HG02840 (cell line): Measurements from ENCODE around the gene SLIRP.
"Not testable (repeated sequence)": the region's sequence is repeated elsewhere in the genome, so short reads cannot be mapped to it uniquely, and the experiment has no call there.

Experiments
- ATAC-seq: cut with Tn5 transposase; IDR thresholded peaks from one replicate; pipeline ENCODE4 v1.9.1; 2021; ENCODE audit warnings: mild to moderate bottlenecking, moderate library complexity, moderate number of reproducible peaks; ENCODE audit not compliant: unreplicated experiment, low FRiP score

Gene SLIRP

GRCh38 chr14:77738559-77739250, 30.8 kb downstream of the SLIRP start:
- no peak for ATAC-seq

GRCh38 chr14:77741438-77741837, 33.5 kb downstream of the SLIRP start:
- ATAC-seq = no peak

- no peak for ATAC-seq
Observed at GRCh38 chr14:77746064-77746702, 38.3 kb downstream of the SLIRP start.

GRCh38 chr14:77747425-77747824, 39.5 kb downstream of the SLIRP start:
- not testable (repeated sequence) for ATAC-seq

- no peak for ATAC-seq
Observed at GRCh38 chr14:77752266-77752665, 44.4 kb downstream of the SLIRP start.

- ATAC-seq = no peak
Observed at GRCh38 chr14:77752799-77753516, 45.1 kb downstream of the SLIRP start.

- peak; percentile 95 for ATAC-seq
Observed at GRCh38 chr14:77760381-77761204, 52.7 kb downstream of the SLIRP start, which contains the start of gene SNW1. SNW1 (minus strand) TSS chr14:77761156; CDS start chr14:77761127, 29 bp downstream.

- ATAC-seq = peak; percentile 22
Observed at GRCh38 chr14:77761205-77761931, 53.5 kb downstream of the SLIRP start.

GRCh38 chr14:77763316-77763715, 55.4 kb downstream of the SLIRP start:
- ATAC-seq = no peak

GRCh38 chr14:77763978-77764377, 56.1 kb downstream of the SLIRP start:
- no peak for ATAC-seq
